HG02981 (cell line): ENCODE results near the gene TMEM86B.
"Not testable (repeated sequence)": the region's sequence is repeated elsewhere in the genome, so short reads cannot be mapped to it uniquely, and the experiment has no call there.

Experiments used
- ATAC-seq: cut with Tn5 transposase; IDR thresholded peaks from one replicate; pipeline ENCODE4 v1.9.1; 2021; ENCODE audit warnings: mild to moderate bottlenecking, moderate library complexity; ENCODE audit not compliant: unreplicated experiment

The TMEM86B gene

GRCh38 chr19:55223291-55224037 lies 5.1 kb downstream of the TMEM86B start:
- no peak for ATAC-seq

DNA sequence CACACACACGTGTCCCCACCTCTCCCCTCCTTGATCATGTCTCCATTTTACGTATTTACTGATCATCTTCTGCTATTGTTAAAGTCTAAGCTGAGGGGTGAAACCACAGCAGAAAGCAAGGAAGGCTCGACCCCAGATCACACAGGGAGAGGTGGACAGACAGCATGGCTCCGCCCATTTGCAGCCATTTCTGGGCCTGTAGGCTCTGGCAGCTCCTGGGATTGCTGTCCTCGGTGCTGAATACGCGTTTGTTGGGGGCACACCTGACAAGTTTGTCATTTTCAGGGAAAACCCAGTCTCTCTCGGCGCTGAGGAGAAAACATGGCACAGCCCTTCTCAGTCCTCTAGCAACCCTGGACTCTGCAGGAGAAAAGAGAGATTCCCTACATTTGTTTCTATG lies 8.0 kb downstream of the TMEM86B start:
- ATAC-seq, result no peak

- no peak for ATAC-seq
These were observed 11.9 kb downstream of the TMEM86B start for GRCh38 chr19:55216461-55217198.

GRCh38 chr19:55213547-55213946 lies 15.0 kb downstream of the TMEM86B start:
- ATAC-seq, result no peak

GRCh38 chr19:55212447-55212846 lies 16.1 kb downstream of the TMEM86B start:
- ATAC-seq, result no peak

DNA sequence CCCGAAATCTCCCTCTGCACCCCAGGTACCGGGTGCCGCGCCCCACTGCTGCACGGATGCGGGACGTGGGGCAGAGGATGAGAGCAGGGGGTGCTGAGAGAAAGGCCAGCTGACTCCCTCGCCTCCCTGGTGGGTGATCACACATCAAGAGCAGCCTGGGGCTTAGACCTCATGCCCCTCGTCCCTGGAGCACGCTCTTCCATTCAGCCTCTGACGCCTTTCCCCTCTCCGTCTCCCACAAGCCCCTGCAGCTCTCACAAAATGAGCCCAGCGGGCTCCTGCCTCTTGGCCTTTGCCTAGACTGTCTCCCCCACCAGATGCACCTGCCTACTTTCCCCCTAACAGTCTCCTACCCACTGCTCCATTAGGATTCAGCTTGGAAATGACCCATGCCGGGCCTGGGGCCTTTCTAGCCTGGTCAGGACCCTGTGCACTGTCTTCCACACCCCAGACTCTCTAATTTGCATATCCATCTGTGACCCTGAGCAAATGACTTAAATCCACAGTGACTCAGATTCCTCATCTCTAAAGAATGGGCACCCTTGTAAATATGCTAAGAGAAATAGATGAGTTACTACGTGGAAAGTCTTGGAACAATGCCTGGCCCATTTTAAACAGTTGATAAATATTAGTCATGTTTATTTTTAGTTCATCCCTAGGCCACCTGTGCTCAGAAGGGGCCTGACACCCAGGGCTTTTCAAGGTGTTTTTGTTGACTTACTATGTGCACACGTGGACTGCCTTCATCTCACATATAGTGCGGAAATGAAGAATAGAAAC lies 18.7 kb downstream of the TMEM86B start:
- ATAC-seq, result no peak

DNA sequence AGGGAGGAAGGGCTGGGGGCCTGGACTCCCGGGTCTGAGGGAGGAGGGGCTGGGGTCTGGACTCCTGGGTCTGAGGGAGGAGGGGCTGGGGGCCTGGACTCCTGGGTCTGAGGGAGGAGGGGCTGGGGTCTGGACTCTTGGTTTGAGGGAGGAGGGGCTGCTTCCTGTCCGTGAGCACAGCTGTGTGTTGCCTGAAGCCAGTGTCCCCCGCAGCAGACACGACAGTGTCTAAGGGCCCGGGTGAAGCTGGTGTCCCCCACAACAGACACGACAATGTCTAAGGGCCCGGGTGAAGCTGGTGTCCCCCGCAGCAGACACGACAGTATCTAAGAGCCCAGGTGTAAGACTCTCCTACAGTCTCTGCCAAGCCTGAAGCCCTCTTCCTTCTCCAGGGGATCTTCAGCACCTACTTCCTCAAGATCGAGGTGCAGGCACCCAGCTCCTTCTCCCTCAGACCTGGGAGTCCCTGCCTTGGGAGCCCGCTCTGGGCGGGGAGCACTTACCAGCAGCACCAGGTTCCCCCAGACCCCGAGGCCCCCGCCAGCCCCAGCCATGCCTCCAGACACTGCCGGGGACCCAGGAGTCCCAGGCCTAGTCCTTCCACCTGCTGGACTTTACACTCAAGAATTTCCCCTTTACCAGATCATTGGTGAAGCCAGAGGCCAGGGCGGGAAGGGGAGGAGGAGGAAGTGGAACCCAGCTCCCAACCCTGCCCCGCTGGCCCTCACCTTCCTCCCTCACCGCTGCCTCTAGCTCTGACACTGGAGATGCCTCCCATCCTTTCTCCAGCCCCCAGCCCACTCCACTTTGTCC lies 19.5 kb downstream of the TMEM86B start, which contains the start of gene PTPRH:
TSS of gene PTPRH (minus strand) at position 622 of the 813 bp plus-strand sequence. CDS start at position 554, 68 bp downstream.
- no peak for ATAC-seq

DNA sequence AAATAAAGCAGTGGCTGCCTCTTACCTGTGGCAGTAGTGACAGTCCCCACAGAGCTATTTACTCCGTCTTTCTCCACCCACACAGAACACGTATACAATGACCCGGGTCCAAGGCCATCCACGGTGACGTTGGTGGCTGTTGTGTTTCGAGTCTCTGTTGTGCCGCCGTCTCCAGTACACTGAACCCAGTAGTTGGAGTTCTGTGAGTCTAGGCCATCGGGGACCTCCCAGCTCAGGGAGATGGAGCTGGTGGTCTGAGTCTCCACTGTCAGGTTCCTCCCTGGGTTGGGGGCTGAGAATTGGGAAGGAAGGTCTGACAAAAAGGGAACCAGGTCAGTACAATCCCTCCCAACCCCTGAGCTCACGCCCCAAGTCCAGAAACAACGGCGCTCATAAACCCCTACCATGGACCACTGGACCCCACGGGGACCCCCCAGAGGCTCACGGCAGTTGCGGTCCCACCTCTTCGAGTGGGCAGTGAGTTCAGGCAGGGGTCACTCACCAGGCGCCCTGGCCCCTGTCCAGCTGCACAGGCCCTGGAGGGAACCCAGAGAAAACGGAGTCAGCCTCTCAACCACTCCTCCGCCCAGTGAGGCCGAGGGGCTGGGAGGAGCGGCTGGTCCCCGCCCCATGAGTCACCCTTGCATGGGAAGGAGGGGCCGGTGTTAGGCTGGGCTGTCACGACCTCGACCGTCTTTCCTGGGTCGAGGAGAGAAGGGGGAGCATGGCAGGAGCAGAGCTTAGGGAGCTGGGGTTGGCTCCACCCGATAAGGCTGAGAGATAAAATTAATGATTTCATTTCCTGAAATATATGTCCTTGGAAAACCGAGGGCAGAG lies 21.7 kb downstream of the TMEM86B start:
- ATAC-seq, result no peak

GRCh38 chr19:55202199-55202598 lies 26.4 kb downstream of the TMEM86B start:
- not testable (repeated sequence) for ATAC-seq

- no peak for ATAC-seq
These were observed 28.9 kb downstream of the TMEM86B start for GRCh38 chr19:55199620-55200204.

DNA sequence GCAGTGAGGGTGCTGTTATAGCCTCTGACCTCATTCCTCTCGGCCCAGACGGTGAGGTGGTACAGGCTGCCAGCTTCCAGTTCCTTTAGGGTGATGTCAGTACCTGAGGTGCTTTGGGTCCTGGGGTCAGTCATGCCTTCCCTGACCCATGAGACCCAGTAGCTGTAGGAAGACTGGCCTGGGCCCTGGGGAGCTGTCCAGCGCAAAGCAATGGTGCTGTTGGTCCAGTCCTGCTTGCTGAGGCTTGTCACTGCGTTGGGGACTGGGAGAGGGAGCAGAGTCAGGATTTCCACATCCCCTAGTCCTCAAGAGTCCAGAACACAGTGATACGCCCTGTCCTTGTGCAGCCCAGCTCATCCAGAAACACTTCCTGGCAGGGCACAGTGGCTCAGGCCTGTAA lies 29.9 kb downstream of the TMEM86B start:
- ATAC-seq, result no peak

GRCh38 chr19:55197528-55197927 lies 31.0 kb downstream of the TMEM86B start:
- no peak for ATAC-seq

GRCh38 chr19:55196803-55197202 lies 31.8 kb downstream of the TMEM86B start:
- ATAC-seq, result no peak

DNA sequence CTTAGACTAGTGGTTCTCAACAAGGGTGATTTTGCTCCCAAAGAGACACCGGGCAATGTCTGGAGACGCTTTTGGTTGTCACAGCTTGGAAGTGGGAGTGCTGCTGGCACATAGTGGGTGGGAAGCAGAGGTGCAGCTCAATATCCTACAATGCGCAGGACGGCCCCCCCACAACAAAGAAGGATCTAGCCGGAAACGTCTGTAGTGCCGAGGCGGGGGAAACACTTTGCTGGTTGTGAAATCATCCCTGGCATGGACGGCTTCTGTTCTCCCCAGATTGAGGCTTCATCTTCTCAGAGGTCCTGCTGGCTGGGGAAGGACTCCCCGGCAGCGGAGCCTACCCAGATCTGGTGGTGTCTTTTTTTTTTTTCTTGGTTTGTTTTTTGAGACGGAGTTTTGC lies 35.1 kb downstream of the TMEM86B start:
- no peak for ATAC-seq

GRCh38 chr19:55189403-55189835 lies 39.1 kb downstream of the TMEM86B start:
- ATAC-seq, result no peak

GRCh38 chr19:55188625-55189024 lies 39.9 kb downstream of the TMEM86B start:
- no peak for ATAC-seq

GRCh38 chr19:55186080-55186479 lies 42.5 kb downstream of the TMEM86B start:
- no peak for ATAC-seq

- ATAC-seq, result no peak
These were observed 46.8 kb downstream of the TMEM86B start for GRCh38 chr19:55181740-55182139.
